CD4-positive, alpha-beta T cell treated with Interleukin-15 for 1 hour (primary cell): ENCODE measurements around the gene IL9.

Experiments
- DNase-seq: peaks from one replicate; pipeline ENCODE4 v3.0.0-alpha.2; 2020

The IL9 gene

GRCh38 chr5:135895474-135896006 is at the start of gene IL9:
Gene IL9 (minus strand): TSS chr5:135895841. CDS start chr5:135895816, 25 bp downstream.
- DNase-seq: no peak

GRCh38 chr5:135944967-135945560 is 49.4 kb upstream of the IL9 start:
- no peak for DNase-seq

- no peak for DNase-seq
Measured at GRCh38 chr5:135944564-135944963, 48.9 kb upstream of the IL9 start.

- no peak for DNase-seq
Measured at GRCh38 chr5:135942202-135942771, 46.6 kb upstream of the IL9 start.

GRCh38 chr5:135941711-135942110 is 46.1 kb upstream of the IL9 start:
- DNase-seq: no peak

GRCh38 chr5:135937245-135937911 is 41.7 kb upstream of the IL9 start:
- DNase-seq: no peak

- DNase-seq: no peak
Measured at GRCh38 chr5:135934939-135935338, 39.3 kb upstream of the IL9 start.

GRCh38 chr5:135930949-135931295 is 35.3 kb upstream of the IL9 start:
- no peak for DNase-seq

- no peak for DNase-seq
Measured at GRCh38 chr5:135930029-135930948, 34.6 kb upstream of the IL9 start.

- DNase-seq: no peak
Measured at GRCh38 chr5:135921388-135921787, 25.7 kb upstream of the IL9 start.

GRCh38 chr5:135920199-135920598 is 24.6 kb upstream of the IL9 start:
- DNase-seq: no peak

GRCh38 chr5:135916638-135917263 is 21.1 kb upstream of the IL9 start:
- no peak for DNase-seq

GRCh38 chr5:135915466-135916001 is 19.9 kb upstream of the IL9 start:
- DNase-seq: no peak

- DNase-seq: no peak
Measured at GRCh38 chr5:135913713-135914626, 18.3 kb upstream of the IL9 start.

GRCh38 chr5:135905144-135905543 is 9.5 kb upstream of the IL9 start:
- DNase-seq: no peak

- DNase-seq: no peak
Measured at GRCh38 chr5:135901633-135902032, 6.0 kb upstream of the IL9 start.

GRCh38 chr5:135900276-135900675 is 4.6 kb upstream of the IL9 start:
- DNase-seq: no peak

- DNase-seq: no peak
Measured at GRCh38 chr5:135898651-135899050, 3.0 kb upstream of the IL9 start.

- no peak for DNase-seq
Measured at GRCh38 chr5:135894789-135895188, 852 bp downstream of the IL9 start.

GRCh38 chr5:135894276-135894675 is 1.4 kb downstream of the IL9 start:
- no peak for DNase-seq

GRCh38 chr5:135891791-135892190 is 3.9 kb downstream of the IL9 start:
- DNase-seq: no peak
